Natural killer cell treated with Interleukin-12 subunit alpha and Interleukin-12 subunit beta and Interleukin-15 and Interleukin-18, amount 100 ng/mL, for 72 hours (primary cell): Measurements from ENCODE around the gene TOR1B. TPM values are rescaled to one million over a fixed set of nuclear protein-coding genes. Genes with fewer than 3 reads are reported as not detected.

Source experiments
- ATAC-seq, 2 donors: fragments of 150-1000 bp; cut with Tn5 transposase in 1 of 2; sonication (Bioruptor Pico), chemical (Tn5 transposase) in 1 of 2; 2 replicates each; pipeline ENCODE4 v1.10.0; 2021
- DNase-seq: peaks from one replicate; pipeline ENCODE4 v3.0.0; 2022; ENCODE audit warnings: low spot score
- H3K27ac Mint-ChIP-seq, 2 donors: 1 replicate in 1 of 2; 2 replicates in 1 of 2; pipeline ENCODE4 v1.8.0; 2022; ENCODE audit warnings: mixed read lengths in 2 of 2, mild to moderate bottlenecking in 1 of 2, moderate library complexity in 1 of 2
- H3K27me3 Mint-ChIP-seq, 2 donors: 1 replicate in 1 of 2; 2 replicates in 1 of 2; pipeline ENCODE4 v1.8.0; 2022; ENCODE audit warnings: mixed read lengths in 2 of 2
- H3K36me3 Mint-ChIP-seq: one replicate; pipeline ENCODE4 v1.8.0; 2022; ENCODE audit warnings: mixed read lengths
- H3K4me1 Mint-ChIP-seq, 2 donors: 1 replicate in 1 of 2; 2 replicates in 1 of 2; pipeline ENCODE4 v1.8.0; 2022; ENCODE audit warnings: low read depth in 2 of 2, mixed read lengths in 2 of 2, mild to moderate bottlenecking in 1 of 2
- H3K4me3 Mint-ChIP-seq: one replicate; pipeline ENCODE4 v1.8.0; 2022; ENCODE audit warnings: mixed read lengths
- H3K9me3 Mint-ChIP-seq: 2 replicates; pipeline ENCODE4 v1.8.0; 2022; ENCODE audit warnings: mixed read lengths
- total RNA-seq, 2 donors: library from RNA; stranded (reverse); gene quantifications; one replicate each; pipeline ENCODE4 v1.2.3, GENCODE V29; 2022

Gene TOR1B
- total RNA-seq, 2 donors from 2014 or later, result 23.0 to 24.5 TPM

- peak in 1 of 2 donors; percentile 39 for ATAC-seq
- peaks cover 7% of the 10 kb centered on the region for H3K36me3 Mint-ChIP-seq
- H3K27ac Mint-ChIP-seq, result peak overlapping the region in 1 of 2 donors; percentile 22
Observed at GRCh38 chr9:129811967-129812363, 9.0 kb downstream of the TOR1B start.

GRCh38 chr9:129812385-129812784 is 9.4 kb downstream of the TOR1B start:
- H3K27me3 Mint-ChIP-seq, result no peaks in the 10 kb centered on the region
- DNase-seq (no peak), ATAC-seq (no peak)
- H3K36me3 Mint-ChIP-seq, result peaks cover 7% of the 10 kb centered on the region
- peaks cover 15 to 19% of the 10 kb centered on the region in 2 donors for H3K4me1 Mint-ChIP-seq
- peak overlapping the region in 1 of 2 donors; percentile 22 for H3K27ac Mint-ChIP-seq
- H3K9me3 Mint-ChIP-seq, result no peaks in the 10 kb centered on the region
- no peak overlapping the region for H3K4me3 Mint-ChIP-seq

More at GRCh38 chr9:129811967-129812363, 9.0 kb downstream of the TOR1B start:
- Mint-ChIP-seq H3K9me3 (no peaks in the 10 kb centered on the region), H3K27me3 (no peaks in the 10 kb centered on the region), H3K4me1 (peaks cover 15 to 19% of the 10 kb centered on the region in 2 donors), H3K4me3 (no peak overlapping the region)
- no peak for DNase-seq

GRCh38 chr9:129813661-129814060 is 10.7 kb downstream of the TOR1B start:
- DNase-seq, result no peak
- Mint-ChIP-seq H3K9me3 (no peaks in the 10 kb centered on the region), H3K4me1 (peaks cover 15 to 19% of the 10 kb centered on the region in 2 donors), H3K27ac (no peak overlapping the region), H3K27me3 (no peaks in the 10 kb centered on the region), H3K4me3 (no peak overlapping the region), H3K36me3 (peaks cover 7% of the 10 kb centered on the region)
- ATAC-seq, result no peak

DNA sequence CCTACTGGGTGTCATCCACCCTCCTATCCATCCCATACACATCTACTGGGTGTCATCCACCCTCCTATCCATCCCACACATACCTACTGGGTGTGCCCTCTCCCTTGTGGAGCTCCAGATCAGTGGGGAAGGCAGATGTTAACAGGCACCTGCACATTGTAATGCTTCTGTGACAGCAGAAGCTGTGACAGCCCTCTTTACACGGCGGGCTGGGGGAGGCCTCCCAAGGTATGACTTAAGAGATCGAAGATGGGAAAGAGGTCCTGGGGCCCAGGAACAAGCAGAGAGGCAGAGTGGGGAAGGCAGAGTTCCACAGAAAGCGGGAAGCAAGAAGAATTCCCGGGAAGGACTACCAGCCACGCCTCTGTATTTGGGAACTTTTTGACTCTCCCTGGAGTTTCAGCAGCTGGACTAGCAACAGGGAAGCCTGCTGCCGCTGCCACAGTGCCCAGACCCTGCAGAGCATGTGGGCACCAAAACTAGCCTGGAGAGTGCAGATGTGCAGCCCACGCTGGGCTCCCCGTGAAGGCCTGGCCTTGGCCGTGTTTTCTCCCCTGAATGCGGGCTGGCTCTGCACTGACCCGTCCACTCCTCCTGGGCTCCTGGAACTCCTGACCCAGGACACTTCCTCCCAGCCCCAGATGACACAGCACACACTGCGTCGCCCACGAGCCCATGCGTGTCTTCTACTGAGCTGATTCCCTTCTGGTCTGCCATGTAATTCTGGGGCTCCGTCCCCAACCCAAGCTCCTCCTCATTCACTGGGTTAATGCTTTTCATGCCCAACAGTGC is 11.6 kb downstream of the TOR1B start:
- H3K4me1 Mint-ChIP-seq, result peaks cover 15 to 20% of the 10 kb centered on the region in 2 donors
- H3K27me3 Mint-ChIP-seq, result no peaks in the 10 kb centered on the region
- H3K36me3 Mint-ChIP-seq, result peaks cover 7% of the 10 kb centered on the region
- no peaks in the 10 kb centered on the region for H3K9me3 Mint-ChIP-seq
- H3K27ac Mint-ChIP-seq, result peak overlapping the region in 1 of 2 donors; percentile 46
- H3K4me3 Mint-ChIP-seq, result no peak overlapping the region
- DNase-seq (no peak), ATAC-seq (peak in 1 of 2 donors; percentile 14)

- Mint-ChIP-seq H3K9me3 (no peaks in the 10 kb centered on the region), H3K4me3 (no peak overlapping the region), H3K4me1 (peaks cover 15 to 20% of the 10 kb centered on the region in 2 donors), H3K36me3 (peaks cover 7% of the 10 kb centered on the region), H3K27ac (peak overlapping the region in 1 of 2 donors; percentile 46), H3K27me3 (no peaks in the 10 kb centered on the region)
- DNase-seq (no peak), ATAC-seq (no peak)
Observed at GRCh38 chr9:129815278-129815677, 12.3 kb downstream of the TOR1B start.

DNA sequence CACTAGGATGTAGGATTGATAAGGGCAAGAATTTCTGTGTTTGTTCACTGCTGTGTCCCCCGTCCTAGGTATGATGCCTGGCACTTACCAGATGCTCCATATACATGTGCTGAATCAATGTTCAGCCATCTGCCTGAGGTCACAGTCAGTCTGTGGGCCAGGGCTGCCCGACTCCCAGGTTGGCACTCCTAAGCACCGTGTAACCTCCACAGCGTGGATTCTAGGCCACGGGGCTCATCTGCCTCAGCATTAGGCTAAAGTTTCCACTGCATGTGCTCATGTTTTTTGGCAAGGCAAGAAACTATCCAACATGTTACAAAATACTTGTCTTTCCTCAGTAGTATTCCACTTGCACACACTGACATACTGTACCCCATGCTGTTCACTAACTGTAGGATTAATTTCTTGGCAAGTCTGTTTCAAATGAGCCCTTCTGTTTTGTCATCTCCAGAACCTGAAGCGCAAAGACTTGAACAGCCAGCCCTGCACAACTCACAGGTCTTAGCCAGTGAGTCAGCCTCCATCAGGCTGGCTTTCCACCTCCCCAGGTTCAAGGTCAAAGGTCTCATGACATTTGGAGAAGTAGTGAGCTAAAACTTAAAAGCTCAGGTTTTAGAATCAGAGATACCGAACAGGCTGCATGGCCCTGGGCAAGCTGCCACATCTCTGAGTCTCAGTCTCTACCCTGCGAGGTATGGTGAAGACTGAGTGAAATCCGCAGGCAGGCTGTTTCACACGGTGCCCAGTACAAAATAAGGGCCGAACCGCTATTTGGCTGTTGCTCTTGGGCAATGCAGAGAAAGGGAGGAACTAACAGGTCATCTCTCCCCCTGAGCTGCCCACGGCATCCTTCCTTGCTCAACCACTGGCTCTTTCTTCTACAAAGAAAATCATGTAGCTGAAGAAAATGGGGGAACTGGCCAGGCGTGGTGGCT is 13.8 kb downstream of the TOR1B start:
- no peak overlapping the region for H3K4me3 Mint-ChIP-seq
- H3K9me3 Mint-ChIP-seq, result no peaks in the 10 kb centered on the region
- H3K27ac Mint-ChIP-seq, result peak overlapping the region; percentile 53 to 81
- peaks cover 15 to 20% of the 10 kb centered on the region in 2 donors for H3K4me1 Mint-ChIP-seq
- ATAC-seq (no peak), DNase-seq (no peak)
- peaks cover 7% of the 10 kb centered on the region for H3K36me3 Mint-ChIP-seq
- H3K27me3 Mint-ChIP-seq, result no peaks in the 10 kb centered on the region

DNA sequence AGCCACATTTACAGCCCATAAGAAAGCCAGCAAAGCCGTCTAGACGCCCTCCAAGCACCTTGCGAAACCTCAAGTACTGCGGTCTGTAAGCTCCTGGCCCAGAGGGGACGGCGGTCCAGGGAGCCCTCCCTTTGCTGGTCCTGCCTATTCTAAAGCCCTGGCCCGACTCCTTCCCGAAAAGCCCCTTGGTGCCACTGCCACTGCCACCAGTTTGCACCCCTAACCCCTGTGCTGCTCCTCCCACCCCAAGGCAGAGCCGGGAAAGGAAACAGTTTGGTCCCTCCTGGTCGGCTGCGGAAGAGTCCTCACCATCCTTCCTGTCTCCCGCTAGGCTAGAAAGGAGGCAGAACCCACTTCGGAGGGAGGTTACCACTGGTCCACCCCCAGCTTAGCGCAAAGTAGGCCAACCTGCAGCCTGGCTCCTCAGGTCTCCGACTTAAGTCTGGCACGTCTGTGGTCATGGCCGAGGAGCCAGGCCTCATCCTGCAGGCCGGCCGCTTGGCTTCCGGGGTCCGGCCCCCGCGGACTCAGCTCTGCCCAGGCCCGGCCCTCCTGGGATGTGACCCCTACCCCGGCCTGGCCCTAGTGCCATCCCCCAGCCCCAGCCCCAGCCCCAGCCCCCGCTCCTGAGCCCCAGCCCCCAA is 20.0 kb downstream of the TOR1B start:
- H3K4me3 Mint-ChIP-seq, result peak overlapping the region; percentile 85
- ATAC-seq (peak; percentile 63 to 64), DNase-seq (no peak)
- H3K36me3 Mint-ChIP-seq, result peaks cover 6% of the 10 kb centered on the region
- H3K27me3 Mint-ChIP-seq, result no peaks in the 10 kb centered on the region
- no peaks in the 10 kb centered on the region for H3K9me3 Mint-ChIP-seq
- peak overlapping the region; percentile 60 to 79 for H3K27ac Mint-ChIP-seq
- H3K4me1 Mint-ChIP-seq, result peaks cover 11 to 17% of the 10 kb centered on the region in 2 donors

GRCh38 chr9:129823542-129823934 is 20.6 kb downstream of the TOR1B start:
- peaks cover 11 to 17% of the 10 kb centered on the region in 2 donors for H3K4me1 Mint-ChIP-seq
- peak; percentile 52 to 57 for ATAC-seq
- peak overlapping the region; percentile 85 for H3K4me3 Mint-ChIP-seq
- peaks cover 6% of the 10 kb centered on the region for H3K36me3 Mint-ChIP-seq
- peak overlapping the region; percentile 60 to 89 for H3K27ac Mint-ChIP-seq
- DNase-seq, result no peak
- H3K27me3 Mint-ChIP-seq, result no peaks in the 10 kb centered on the region
- H3K9me3 Mint-ChIP-seq, result no peaks in the 10 kb centered on the region

DNA sequence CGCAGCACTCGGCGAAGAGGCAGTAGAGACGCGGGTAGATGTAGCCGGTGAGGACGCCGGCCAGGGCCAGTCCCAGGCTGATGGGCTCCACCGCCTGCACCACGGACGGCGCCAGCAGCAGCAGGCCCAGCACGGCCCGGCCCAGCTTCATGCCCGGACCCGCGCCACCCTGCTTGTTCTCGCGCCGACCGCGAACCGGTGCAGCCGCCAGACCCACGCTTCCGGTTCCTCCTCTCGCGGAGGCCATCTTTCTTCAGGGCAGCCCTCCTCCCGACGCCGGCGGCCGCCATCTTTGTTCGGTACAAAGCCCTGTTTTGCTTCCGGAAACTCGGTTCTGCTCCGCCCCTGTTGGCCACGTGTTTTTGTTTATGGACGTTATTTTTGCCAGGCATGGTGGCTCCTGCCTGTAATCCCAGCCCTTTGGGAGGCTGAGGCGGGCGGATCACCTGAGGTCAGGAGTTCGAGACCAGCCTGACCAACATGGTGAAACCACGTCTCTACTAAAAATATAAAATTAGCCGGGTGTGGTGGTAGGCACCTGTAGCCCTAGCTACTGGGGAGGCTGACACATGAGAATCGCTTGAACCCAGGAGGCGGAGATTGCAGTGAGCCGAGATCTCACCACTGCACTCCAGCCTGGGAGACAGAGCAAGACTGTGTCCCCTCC is 21.1 kb downstream of the TOR1B start, which contains the start of gene TOR1A:
TOR1A (minus strand) TSS at position 202 of the 667 bp plus-strand sequence; CDS start at position 151, 51 bp downstream.
- peak; percentile 94 to 96 for ATAC-seq
- Mint-ChIP-seq H3K27me3 (no peaks in the 10 kb centered on the region), H3K27ac (peak within 1 kb of the TSS; percentile 60 to 89), H3K4me1 (peaks cover 11 to 13% of the 10 kb centered on the region in 2 donors), H3K4me3 (peak within 1 kb of the TSS; percentile 85), H3K9me3 (no peaks in the 10 kb centered on the region), H3K36me3 (peaks cover 7% of the 10 kb centered on the region)
- peak; percentile 93 for DNase-seq

- Mint-ChIP-seq H3K4me3 (no peak overlapping the region), H3K27ac (no peak overlapping the region), H3K27me3 (no peaks in the 10 kb centered on the region), H3K36me3 (peaks cover 17% of the 10 kb centered on the region), H3K4me1 (peaks cover 11 to 12% of the 10 kb centered on the region in 2 donors), H3K9me3 (no peaks in the 10 kb centered on the region)
- no peak for DNase-seq
- ATAC-seq, result no peak
Observed at GRCh38 chr9:129826344-129826743, 23.4 kb downstream of the TOR1B start.

DNA sequence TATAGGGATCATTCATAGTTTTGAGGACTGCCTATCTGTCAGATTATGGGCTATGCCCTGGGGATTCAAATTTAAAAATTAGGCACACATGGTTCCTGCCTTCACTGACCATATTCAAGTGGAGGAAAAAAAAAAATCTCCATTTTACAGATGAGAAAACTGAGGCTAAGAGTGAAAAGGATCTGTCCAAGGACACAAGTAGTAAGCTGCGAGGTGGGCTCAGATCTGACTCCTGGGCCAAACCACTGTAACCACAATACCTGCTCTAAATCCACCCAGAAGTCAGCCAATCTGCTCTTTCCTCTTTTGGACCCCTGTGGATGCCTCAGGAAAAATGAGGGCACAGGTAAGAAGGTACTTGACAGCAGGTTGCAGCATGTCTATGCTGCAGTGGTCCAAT is 23.8 kb downstream of the TOR1B start:
- no peak for DNase-seq
- no peak for ATAC-seq
- peaks cover 17% of the 10 kb centered on the region for H3K36me3 Mint-ChIP-seq
- H3K27ac Mint-ChIP-seq, result no peak overlapping the region
- H3K4me1 Mint-ChIP-seq, result peaks cover 11 to 12% of the 10 kb centered on the region in 2 donors
- no peaks in the 10 kb centered on the region for H3K27me3 Mint-ChIP-seq
- no peak overlapping the region for H3K4me3 Mint-ChIP-seq
- no peaks in the 10 kb centered on the region for H3K9me3 Mint-ChIP-seq

- ATAC-seq (no peak), DNase-seq (no peak)
- peaks cover 11% of the 10 kb centered on the region for H3K36me3 Mint-ChIP-seq
- H3K27ac Mint-ChIP-seq, result peak overlapping the region in 1 of 2 donors; percentile 5
- H3K27me3 Mint-ChIP-seq, result no peaks in the 10 kb centered on the region
- no peaks in the 10 kb centered on the region for H3K9me3 Mint-ChIP-seq
- peaks cover 2 to 3% of the 10 kb centered on the region in 2 donors for H3K4me1 Mint-ChIP-seq
- H3K4me3 Mint-ChIP-seq, result no peak overlapping the region
Observed at GRCh38 chr9:129828051-129828450, 25.1 kb downstream of the TOR1B start.

- Mint-ChIP-seq H3K4me1 (peaks cover 9 to 11% of the 10 kb centered on the region in 2 donors), H3K4me3 (no peak overlapping the region), H3K36me3 (peaks cover 17% of the 10 kb centered on the region), H3K9me3 (no peaks in the 10 kb centered on the region), H3K27me3 (no peaks in the 10 kb centered on the region), H3K27ac (peak overlapping the region in 1 of 2 donors; percentile 18)
- ATAC-seq (no peak), DNase-seq (no peak)
Observed at GRCh38 chr9:129828969-129829368, 26.0 kb downstream of the TOR1B start.
